NB4 (cell line): ENCODE data around the gene SYTL4.

Experiments used
- POLR2A ChIP-seq: IDR thresholded peaks from 2 replicates; pipeline ENCODE4 v1.6.1; 2011; ENCODE audit warnings: mild to moderate bottlenecking; ENCODE audit not compliant: insufficient read length; ENCODE audit errors: extremely low read depth
- TF ChIP-seq, protein P1 (sequence below): IDR thresholded peaks from one replicate; pipeline ENCODE4 v1.5.1; 2012; ENCODE audit warnings: low read depth, low read length

DNA sequence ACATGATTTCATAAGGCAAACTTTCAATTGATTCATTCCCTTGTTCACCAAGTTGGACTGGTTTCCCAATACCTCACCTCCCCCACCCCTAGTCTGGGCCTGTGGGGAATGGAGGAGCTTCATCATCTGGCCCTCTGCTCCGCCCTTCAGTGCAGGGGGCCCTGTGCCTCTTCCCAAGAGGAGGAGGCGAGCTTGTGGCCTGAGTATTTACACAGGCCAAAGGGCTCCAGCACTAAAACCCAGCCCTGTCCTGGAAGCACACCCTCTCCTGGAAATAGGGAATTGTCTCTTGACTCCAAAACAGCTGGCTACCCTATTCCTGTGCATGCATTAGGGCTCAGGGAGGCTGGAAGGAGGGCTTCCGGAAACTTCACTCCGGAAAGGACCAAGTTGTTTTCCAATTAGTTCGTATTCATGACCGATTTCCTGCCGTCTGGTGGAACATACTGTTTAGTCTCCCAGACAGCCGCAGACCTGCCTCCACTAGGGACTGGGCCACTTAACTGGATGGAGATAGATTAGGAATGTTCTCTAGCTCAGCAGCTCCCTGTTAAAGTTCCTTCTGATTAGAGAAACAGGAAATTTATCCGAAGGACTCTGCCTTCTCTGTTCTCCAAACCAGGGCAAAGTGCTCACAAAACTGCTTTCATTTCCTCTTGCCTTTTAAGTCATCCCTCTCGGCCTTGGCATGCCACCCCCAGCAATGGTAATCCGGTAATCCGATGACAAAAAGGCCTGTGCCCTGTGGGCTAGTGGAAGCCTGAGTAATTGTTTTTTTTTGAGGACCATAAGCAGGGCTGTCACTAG, 82.2 kb downstream of the SYTL4 start:
- TF ChIP-seq, protein P1, sequence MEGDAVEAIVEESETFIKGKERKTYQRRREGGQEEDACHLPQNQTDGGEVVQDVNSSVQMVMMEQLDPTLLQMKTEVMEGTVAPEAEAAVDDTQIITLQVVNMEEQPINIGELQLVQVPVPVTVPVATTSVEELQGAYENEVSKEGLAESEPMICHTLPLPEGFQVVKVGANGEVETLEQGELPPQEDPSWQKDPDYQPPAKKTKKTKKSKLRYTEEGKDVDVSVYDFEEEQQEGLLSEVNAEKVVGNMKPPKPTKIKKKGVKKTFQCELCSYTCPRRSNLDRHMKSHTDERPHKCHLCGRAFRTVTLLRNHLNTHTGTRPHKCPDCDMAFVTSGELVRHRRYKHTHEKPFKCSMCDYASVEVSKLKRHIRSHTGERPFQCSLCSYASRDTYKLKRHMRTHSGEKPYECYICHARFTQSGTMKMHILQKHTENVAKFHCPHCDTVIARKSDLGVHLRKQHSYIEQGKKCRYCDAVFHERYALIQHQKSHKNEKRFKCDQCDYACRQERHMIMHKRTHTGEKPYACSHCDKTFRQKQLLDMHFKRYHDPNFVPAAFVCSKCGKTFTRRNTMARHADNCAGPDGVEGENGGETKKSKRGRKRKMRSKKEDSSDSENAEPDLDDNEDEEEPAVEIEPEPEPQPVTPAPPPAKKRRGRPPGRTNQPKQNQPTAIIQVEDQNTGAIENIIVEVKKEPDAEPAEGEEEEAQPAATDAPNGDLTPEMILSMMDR, result no peak
- TF ChIP-seq POLR2A, result no peak
